Endothelial cell of umbilical vein (primary cell): Measurements from ENCODE around the gene HYLS1. TPM values are rescaled to one million over a fixed set of nuclear protein-coding genes. Genes with fewer than 3 reads are reported as not detected.
"Not testable (repeated sequence)": the region's sequence is repeated elsewhere in the genome, so short reads cannot be mapped to it uniquely, and the experiment has no call there.

Source experiments
- BruUV-seq: library from RNA; stranded (reverse); fragments of 400-500 nt; replicated peaks from 2 replicates; lab custom pipeline; 2021; lab: Mats Ljungman, UMichigan
- CTCF ChIA-PET: fragments of 300-600, 350-600 bp; sonication (Branson Sonifier 250); formaldehyde crosslinking; loops from one replicate; lab custom pipeline; 2021; ENCODE audit warnings: antibody characterized with exemption, inconsistent platforms; lab: Charles Lee
- POLR2A ChIA-PET: fragments of 300-600, 350-600 bp; sonication (Branson Sonifier 250); formaldehyde crosslinking; loops from one replicate; lab custom pipeline; 2021; ENCODE audit warnings: antibody characterized with exemption, inconsistent platforms; lab: Charles Lee
- DNase-seq: peaks from one replicate; pipeline ENCODE4 v3.0.0-alpha.2; 2011; ENCODE audit warnings: low read depth, low spot score
- FAIRE-seq: peaks from 2 replicates; lab custom pipeline; 2011; peaks lifted over from hg19 to GRCh38; lab: Jason Lieb, UNC
- H2AFZ ChIP-seq: 2 replicates; pipeline ENCODE4 v1.6.0; 2012; ENCODE audit warnings: low read depth, low read length, control low read depth, inconsistent platforms
- H3K27ac ChIP-seq: 2 replicates; pipeline ENCODE4 v1.5.1; 2011; ENCODE audit warnings: low read depth, mild to moderate bottlenecking, control low read depth, low read length, moderate library complexity; ENCODE audit not compliant: insufficient read depth
- H3K27me3 ChIP-seq, 2 experiments: 2 replicates each; pipeline versions ENCODE4 v1.6.0 to v1.6.1; 2011; ENCODE audit warnings: low read length in 2 of 2, mixed read lengths in 1 of 2; ENCODE audit not compliant: control insufficient read depth in 2 of 2, insufficient read depth in 2 of 2
- H3K36me3 ChIP-seq, 2 experiments: 2 replicates in 1 of 2; 3 replicates in 1 of 2; pipeline ENCODE4 v1.5.1; 2011; ENCODE audit warnings: low read length in 2 of 2, mild to moderate bottlenecking in 1 of 2, moderate library complexity in 1 of 2; ENCODE audit not compliant: control insufficient read depth in 2 of 2, insufficient read depth in 2 of 2; ENCODE audit errors: extremely low read depth in 1 of 2
- H3K4me1 ChIP-seq: 3 replicates; pipeline ENCODE4 v1.5.1; 2011; ENCODE audit warnings: mild to moderate bottlenecking, low read length; ENCODE audit not compliant: control insufficient read depth, insufficient read depth; ENCODE audit errors: extremely low read depth
- H3K4me2 ChIP-seq: 2 replicates; pipeline ENCODE4 v1.6.1; 2011; ENCODE audit warnings: low read length, control low read depth, mixed read lengths; ENCODE audit not compliant: insufficient read depth
- H3K4me3 ChIP-seq, 3 experiments: fragments of 200-600 bp in 1 of 3; sonication (generic), shearing (Covaris generic) in 1 of 3; replicated peaks in 1 of 3; 2 replicates each; pipeline ENCODE4 v1.5.1; 2011 to 2016; ENCODE audit warnings: control low read depth in 3 of 3, low read length in 3 of 3, mild to moderate bottlenecking in 2 of 3, inconsistent platforms in 1 of 3, low read depth in 1 of 3, moderate library complexity in 1 of 3; ENCODE audit not compliant: insufficient read depth in 1 of 3
- H3K79me2 ChIP-seq: 2 replicates; pipeline ENCODE4 v1.6.0; 2012; ENCODE audit warnings: low read length, inconsistent platforms; ENCODE audit not compliant: control insufficient read depth, insufficient read depth
- H3K9ac ChIP-seq: replicated peaks from 2 replicates; pipeline ENCODE3; 2011; ENCODE audit warnings: low read length, control low read depth; ENCODE audit not compliant: insufficient read depth; ENCODE audit errors: extremely low read depth
- H3K9me1 ChIP-seq: replicated peaks from 3 replicates; pipeline ENCODE4 v1.6.0; 2011; ENCODE audit warnings: mild to moderate bottlenecking, low read length; ENCODE audit not compliant: control insufficient read depth, insufficient read depth; ENCODE audit errors: extremely low read depth
- H3K9me3 ChIP-seq: replicated peaks from 2 replicates; pipeline ENCODE4 v1.5.1; 2012; ENCODE audit warnings: low read length, inconsistent platforms; ENCODE audit not compliant: control insufficient read depth, insufficient read depth
- H4K20me1 ChIP-seq: replicated peaks from 2 replicates; pipeline ENCODE3; 2011; ENCODE audit warnings: mild to moderate bottlenecking, low read length; ENCODE audit not compliant: control insufficient read depth, insufficient read depth; ENCODE audit errors: extremely low read depth
- CTCF ChIP-seq, 2 donors: IDR thresholded peaks; 1 replicate in 1 of 2; 2 replicates in 1 of 2; pipeline ENCODE4 v1.5.1; 2011; ENCODE audit warnings: low read length in 2 of 2, mild to moderate bottlenecking in 2 of 2, moderate library complexity in 2 of 2, control low read depth in 1 of 2, inconsistent platforms in 1 of 2, low read depth in 1 of 2; ENCODE audit not compliant: insufficient read depth in 1 of 2; ENCODE audit errors: extremely low read depth in 1 of 2
- EZH2 ChIP-seq: IDR thresholded peaks from 2 replicates; pipeline ENCODE4 v1.6.1; 2012; ENCODE audit warnings: borderline replicate concordance, low read depth, mild to moderate bottlenecking, moderate library complexity, low read length, inconsistent platforms; ENCODE audit not compliant: severe bottlenecking
- FOS ChIP-seq: IDR thresholded peaks from 2 replicates; pipeline ENCODE4 v1.6.1; 2011; ENCODE audit warnings: mild to moderate bottlenecking, low read length, moderate library complexity, borderline replicate concordance; ENCODE audit not compliant: insufficient read depth
- GATA2 ChIP-seq: IDR thresholded peaks from 2 replicates; pipeline ENCODE4 v1.7.0; 2011; ENCODE audit warnings: low read depth, mild to moderate bottlenecking, moderate library complexity, mixed read lengths, low read length; ENCODE audit not compliant: insufficient read length, insufficient read depth
- JUN ChIP-seq: IDR thresholded peaks from 2 replicates; pipeline ENCODE4 v1.6.1; 2011; ENCODE audit warnings: borderline replicate concordance, low read depth; ENCODE audit not compliant: insufficient read length, insufficient read depth
- MAX ChIP-seq: IDR thresholded peaks from 2 replicates; pipeline ENCODE4 v1.6.1; 2011; ENCODE audit not compliant: insufficient read depth, insufficient read length
- MYC ChIP-seq: IDR thresholded peaks from one replicate; pipeline ENCODE4 v1.6.1; 2011; ENCODE audit warnings: mild to moderate bottlenecking, low read depth, low read length
- POLR2A ChIP-seq: IDR thresholded peaks from 2 replicates; pipeline ENCODE4 v1.6.1; 2012; ENCODE audit warnings: low read depth, mild to moderate bottlenecking, control low read depth, low read length
- POLR2AphosphoS5 ChIP-seq: IDR thresholded peaks from 2 replicates; pipeline ENCODE4 v1.6.1; 2012; ENCODE audit warnings: low read depth, mild to moderate bottlenecking, control low read depth, low read length, moderate library complexity; ENCODE audit not compliant: insufficient read depth
- dilution Hi-C: fragments of 300-500 bp; cut with MboI; formaldehyde crosslinking; loops from one replicate; pipeline ENCODE4 v1.15.0; 2019; ENCODE audit warnings: low sequenced_read_pairs; ENCODE audit not compliant: extremely low pct_ligation_motif_present
- intact Hi-C: fragments of 100-400 bp; cut with micrococcal nuclease; formaldehyde crosslinking; loops from one replicate; pipeline ENCODE4 v1.10.0; 2022
- polyA plus RNA-seq, 4 experiments: library from polyadenylated mRNA; depleted of rRNA in 3 of 4; stranded (reverse) in 3 of 4; unstranded in 1 of 4; fragments of >200 nt; gene quantifications; 2 replicates each; pipeline versions ENCODE4 v1.2.1 to v1.2.3, GENCODE V29; 2011 to 2012; ENCODE audit warnings: missing spikeins in 1 of 4
- total RNA-seq: library from RNA; stranded (reverse); gene quantifications from 2 replicates; pipeline ENCODE4 v1.2.3, GENCODE V29; 2021

Gene HYLS1
- total and polyA plus RNA-seq, 2 donors (not counting 3 experiments of a cell fraction or from before 2014, with no cell fraction given): 4.7 to 12.6 TPM

GRCh38 chr11:125865354-125865753 is 22.1 kb upstream of the HYLS1 start:
- H3K4me2 ChIP-seq, FAIRE-seq, H3K9me3 ChIP-seq, dilution Hi-C loops, intact Hi-C loops, POLR2A ChIA-PET, H3K9ac ChIP-seq, H4K20me1 ChIP-seq, H3K27ac ChIP-seq, DNase-seq, H3K4me3 ChIP-seq, CTCF ChIA-PET, H3K79me2 ChIP-seq, H3K27me3 ChIP-seq, H3K4me1 ChIP-seq, BruUV-seq, H3K36me3 ChIP-seq, H2AFZ ChIP-seq, H3K9me1 ChIP-seq: not testable (repeated sequence)

GRCh38 chr11:125869521-125869920 is 17.9 kb upstream of the HYLS1 start:
- Histone ChIP-seq H3K4me1 (no peaks in the 10 kb centered on the region), H3K79me2 (no peaks in the 10 kb centered on the region), H4K20me1 (no peaks in the 10 kb centered on the region), H3K27me3 (no peaks in the 10 kb centered on the region), H2AFZ (no peak overlapping the region), H3K36me3 (no peaks in the 10 kb centered on the region), H3K9me3 (no peaks in the 10 kb centered on the region), H3K9ac (no peak overlapping the region), H3K4me3 (no peak overlapping the region), H3K4me2 (no peak overlapping the region), H3K27ac (no peak overlapping the region), H3K9me1 (no peaks in the 10 kb centered on the region)
- intact Hi-C loops: no loop called here
- TF ChIP-seq MAX: no peak
- TF ChIP-seq POLR2A: no peak
- TF ChIP-seq GATA2: no peak
- no peak for TF ChIP-seq FOS
- no peak for TF ChIP-seq CTCF (IDR thresholded peaks at IDR 0.05; ENCODE audit: extremely low read depth in 1 of 2, insufficient read depth in 1 of 2, low read depth in 1 of 2, low read length in 2 of 2)
- no peak for TF ChIP-seq EZH2
- no peak for TF ChIP-seq JUN
- no peak for TF ChIP-seq MYC
- TF ChIP-seq POLR2AphosphoS5: no peak
- BruUV-seq: no TSS peak
- ChIA-PET POLR2A (no interaction called here), CTCF (no interaction called here)
- dilution Hi-C loops: no loop called here
- no peak for FAIRE-seq
- no peak for DNase-seq
